SHP77 treated with DMSO at 0.1 percent for 48 hours (cell line): ENCODE measurements around the gene CDYL.

Source experiments
- DNase-seq: peaks from one replicate; lab custom pipeline; 2025; lab: John Stamatoyannopoulos, UW

CDYL gene

DNA sequence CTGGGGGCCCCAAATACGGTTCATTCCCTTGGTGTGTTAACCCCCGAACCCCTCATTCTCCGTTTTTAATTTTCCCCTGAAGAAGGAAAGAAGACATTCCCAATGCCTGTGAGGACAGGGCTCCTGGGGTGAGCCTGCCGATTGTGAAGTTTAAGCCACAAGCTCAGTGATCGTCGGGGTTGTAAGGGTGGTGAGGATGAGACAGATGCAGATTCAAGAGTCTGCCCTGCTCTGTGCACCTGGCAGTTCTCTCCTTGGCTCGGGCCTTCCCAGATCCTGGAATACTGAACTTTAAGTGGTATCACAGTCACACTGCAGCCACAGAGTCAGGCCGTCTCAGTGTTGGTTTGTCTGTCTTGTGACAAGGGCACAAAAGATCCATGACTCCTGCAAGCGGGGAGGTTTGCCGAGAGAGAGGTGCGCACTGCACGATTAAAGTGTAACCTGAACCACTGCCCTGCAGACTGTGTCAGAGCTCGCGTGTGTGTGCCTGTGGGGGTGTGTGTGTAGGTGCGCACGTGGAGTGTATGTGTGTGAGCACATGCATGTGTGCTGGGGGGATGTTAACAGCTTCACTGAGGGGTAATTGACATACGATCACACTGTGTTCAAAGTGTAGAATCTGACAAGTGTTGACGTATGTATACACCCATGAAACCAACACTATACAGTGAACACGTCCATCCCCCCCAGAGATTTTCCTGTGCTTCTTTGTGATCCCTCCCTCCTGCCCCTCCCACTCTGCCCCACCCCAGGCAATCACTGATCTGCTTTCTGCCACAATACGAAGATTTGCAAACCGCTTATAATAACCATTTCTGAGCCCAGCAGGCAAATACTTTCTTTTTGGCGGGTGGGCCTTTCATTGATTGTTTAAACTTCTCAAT, 188.7 kb downstream of the CDYL start:
- no peak for DNase-seq

DNA sequence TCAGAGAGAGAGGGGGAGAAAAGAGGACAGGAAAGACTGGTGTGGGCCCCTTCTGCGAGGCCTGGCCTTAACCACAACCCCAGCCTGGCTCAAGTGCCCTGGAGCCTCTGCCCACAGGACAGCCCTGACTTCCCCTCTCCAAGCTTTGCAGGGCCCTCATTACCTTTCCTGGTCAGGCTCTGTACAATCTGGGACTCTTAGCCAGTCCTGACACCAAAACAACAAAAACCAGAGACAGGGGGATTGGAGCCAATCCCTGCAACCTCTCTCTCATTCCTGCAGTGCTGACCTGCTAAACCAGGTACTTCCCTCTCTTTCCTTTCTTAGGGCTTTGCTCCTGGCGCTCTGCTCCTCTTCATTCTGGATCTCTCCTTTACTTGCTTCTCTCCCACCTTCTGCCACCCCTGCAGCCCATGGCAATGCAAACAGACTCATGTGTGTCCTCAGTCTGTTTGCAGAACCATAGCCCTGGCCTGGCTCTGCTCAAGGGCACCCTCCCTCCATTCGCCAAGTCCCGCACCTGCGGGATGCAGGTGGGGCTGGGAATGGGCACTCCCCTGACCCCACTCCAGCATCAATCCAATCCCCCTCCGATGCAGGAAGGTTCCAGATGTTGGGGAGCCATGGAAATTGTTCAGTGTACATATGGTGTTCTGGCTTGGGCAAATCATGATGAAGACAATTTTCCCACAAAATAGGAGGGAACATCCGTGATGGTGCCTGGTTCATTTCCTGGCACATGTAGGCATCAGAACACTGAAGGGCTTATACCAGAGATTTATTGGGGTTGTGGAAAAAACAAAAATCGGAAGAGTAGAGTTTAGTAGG, 189.6 kb downstream of the CDYL start:
- DNase-seq, result no peak

DNA sequence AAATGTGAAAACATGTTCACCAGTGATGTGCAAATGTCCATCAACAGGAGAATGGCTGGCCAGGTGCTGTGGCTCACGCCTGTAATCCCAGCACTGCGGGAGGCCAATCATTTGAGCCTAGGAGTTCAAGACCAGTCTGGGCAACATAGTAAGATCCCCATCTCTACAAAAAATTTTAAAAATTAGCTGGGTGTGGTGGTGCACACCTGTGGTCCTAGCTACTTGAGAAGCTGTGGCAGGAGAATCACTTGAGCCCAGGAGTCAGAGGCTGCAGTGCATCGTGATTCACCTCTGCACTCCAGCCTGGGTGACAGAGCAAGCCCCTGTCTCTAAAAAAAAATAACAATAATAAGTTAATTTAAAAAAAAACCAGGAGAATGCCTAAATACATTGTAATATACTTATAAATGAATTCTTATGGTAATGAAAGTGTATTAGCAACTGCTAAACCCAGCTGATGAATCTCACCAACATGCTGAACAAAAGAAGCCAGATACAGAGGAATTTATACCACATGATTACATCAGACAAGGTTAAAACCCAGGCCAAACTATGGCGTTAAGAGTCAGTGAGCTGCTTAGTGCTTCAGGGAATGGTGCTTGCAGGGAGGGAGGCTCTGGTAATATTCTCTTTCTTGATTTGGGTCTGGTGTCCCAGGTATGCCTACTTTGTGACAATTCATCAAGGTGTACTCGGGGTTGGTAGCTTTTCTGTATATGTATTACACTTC, 191.3 kb downstream of the CDYL start:
- no peak for DNase-seq

DNA sequence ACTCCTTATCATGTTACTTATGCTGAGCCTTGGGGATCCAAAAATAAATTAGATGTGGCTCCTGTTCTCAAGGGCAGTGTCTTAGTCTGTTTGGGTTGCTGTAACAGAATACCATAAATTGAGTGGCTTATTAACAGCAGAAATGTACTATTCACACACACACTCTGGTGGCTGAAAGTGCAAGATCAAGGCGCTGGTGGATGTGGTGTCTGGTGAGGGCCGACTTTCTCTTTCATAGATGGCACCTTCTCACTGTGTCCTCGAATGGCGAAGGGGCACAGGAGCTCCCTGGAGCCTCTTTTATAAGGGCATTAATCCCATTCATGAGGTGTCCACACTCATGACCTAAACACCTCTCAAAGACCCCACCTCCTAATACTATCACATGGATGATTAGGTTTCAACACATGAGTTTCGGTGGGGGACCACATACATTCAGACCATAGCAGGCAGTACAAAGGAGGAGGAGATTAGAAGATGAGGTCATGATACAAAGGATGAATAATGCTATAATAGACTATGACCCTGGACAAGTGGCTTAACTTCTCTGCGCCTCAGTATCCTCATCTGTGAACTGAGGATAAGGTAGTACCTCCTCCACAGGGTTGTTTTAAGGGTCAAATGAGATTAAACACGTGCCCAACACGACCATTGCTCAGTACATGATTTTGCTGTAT, 193.5 kb downstream of the CDYL start:
- DNase-seq, result no peak

DNA sequence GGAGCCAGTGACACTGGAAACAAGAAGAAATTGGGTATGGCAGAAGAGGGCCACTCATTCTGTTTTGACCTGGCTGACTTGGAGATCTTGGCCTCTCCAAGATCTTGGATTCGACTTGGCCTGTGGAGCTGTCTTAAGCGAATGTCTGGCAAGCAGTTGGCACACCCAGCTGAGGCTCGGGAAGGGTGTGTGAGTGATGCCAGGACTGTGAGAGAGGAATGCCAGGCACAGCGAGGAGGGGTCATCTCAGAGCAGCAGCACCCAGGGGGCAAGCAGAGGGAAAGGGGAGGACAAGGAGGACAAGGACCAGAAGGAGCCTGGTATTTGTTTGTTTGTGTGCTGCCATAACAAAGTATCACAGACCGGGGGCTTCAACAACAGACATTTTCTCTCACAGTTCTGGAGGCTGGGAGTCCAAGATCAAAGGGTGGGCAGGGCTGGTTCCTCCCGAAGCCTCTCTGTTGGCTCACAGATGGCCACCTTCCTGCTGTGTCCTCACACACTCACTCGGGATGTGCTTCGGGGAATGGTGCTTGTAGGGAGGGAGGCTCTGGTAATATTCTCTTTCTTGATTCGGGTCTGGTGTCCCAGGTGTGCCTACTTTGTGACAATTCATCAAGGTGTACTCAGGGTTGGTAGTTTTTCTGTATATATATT, 194.7 kb downstream of the CDYL start:
- no peak for DNase-seq

DNA sequence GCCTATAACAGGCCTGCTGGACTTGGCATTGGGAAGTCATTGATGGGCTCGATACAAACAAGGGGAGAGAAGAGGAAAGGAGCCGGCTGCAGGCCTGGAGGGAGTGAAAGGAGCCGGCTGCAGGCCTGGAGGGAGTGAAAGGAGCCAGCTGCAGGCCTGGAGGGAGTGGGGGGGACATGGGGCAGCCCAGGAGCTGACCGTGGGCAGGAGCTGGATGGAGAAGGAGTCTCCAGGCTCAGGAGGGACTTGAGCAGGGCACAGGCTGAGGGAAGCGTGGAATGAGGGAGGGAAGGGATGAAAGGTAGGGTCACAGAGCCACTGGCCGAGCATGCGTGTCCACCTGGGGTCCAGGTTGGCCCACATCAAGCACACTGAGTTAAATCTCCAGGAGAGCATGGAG, 195.6 kb downstream of the CDYL start:
- DNase-seq, result no peak

DNA sequence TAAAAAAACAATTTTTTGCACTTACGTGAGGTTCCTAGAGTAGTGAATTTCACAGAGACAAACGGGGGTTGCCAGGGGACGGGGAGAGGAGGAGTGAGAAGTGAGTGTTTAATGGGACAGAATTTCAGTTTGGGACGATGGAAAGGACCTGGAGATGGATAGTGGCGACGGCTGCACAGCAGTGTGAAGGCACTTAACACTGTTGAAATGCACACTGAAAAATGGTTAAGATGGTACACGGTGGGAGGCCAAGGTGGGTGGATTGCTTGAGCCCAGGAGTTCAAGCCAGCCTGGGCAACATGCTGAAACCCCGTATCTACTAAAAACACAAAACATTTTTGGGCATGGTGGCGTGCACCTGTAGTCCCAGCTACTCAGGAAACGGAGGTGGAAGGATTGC, 196.2 kb downstream of the CDYL start:
- no peak for DNase-seq

DNA sequence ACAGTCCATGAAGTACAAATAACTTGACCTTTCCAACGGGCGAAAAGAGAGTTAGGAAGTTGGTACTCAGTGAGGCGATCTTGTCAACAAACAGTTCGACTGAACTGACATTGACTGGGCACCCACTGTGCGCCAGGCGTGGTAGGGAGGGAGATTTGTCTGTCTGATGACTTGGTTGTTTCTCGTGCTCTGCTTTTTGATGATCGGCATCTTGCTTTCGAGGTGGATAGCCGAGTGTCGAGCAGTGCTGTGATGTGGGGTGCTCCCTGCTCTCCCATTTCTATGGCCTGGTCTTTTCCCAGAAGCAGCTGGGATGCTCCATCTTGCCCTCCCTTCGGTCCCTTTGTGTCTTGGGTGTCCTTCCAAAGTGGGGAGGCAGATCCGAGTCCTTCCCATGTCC, 197.2 kb downstream of the CDYL start:
- no peak for DNase-seq

DNA sequence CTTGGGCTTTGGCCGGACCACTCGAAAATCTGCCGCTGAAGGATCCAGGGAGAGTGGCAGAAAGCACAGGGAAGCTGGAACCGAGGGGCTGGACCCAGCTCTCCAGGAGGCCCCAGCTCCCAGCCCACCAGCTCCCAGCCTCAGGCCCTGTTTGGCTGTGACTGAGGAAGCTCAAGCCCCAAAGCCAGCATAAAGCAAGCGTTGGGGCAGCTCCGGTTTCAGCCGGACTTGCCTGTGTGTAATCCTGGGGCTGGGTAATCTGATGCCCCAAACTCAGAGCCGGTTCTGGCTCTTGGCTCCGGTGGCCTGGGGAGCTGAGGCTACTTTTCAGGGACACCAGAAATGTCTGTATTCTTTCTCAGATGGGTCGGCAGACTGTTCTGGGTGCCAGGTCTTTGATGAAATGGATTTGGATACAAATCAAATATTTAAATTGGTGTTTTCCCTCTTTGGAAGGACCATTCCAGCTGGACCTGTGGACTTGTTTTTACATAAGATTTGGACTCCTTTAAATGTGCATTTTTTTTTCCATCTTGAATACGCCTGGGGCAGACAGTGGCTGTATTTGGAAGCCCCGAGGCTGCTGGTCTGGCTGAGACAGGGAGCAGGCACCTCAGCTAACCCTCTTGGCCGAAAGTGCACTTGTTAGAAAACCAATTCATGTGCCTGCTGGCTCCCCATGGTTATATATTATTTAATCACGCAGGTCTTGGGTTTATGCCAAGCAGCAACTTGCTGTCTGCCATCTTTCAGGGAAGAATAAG, 198.0 kb downstream of the CDYL start:
- no peak for DNase-seq

DNA sequence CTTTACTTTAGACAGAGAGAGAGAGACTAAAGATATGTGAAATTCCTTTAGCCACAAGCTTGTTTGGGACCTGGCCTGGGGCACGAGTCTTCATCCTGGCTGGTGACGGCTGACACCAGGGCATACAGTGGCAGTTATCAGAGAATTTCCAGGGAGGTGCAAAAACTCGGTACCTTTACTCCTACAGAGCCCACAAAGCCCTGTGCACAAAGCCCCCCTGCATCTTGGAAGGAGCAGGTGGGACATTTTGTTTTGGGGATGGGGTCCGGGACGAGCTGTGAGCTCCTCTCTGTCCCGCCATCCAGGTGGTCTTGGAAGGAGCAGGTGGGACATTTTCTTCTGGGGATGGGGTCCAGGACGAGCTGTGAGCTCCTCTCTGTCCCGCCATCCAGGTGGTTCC, 198.8 kb downstream of the CDYL start:
- DNase-seq, result no peak

DNA sequence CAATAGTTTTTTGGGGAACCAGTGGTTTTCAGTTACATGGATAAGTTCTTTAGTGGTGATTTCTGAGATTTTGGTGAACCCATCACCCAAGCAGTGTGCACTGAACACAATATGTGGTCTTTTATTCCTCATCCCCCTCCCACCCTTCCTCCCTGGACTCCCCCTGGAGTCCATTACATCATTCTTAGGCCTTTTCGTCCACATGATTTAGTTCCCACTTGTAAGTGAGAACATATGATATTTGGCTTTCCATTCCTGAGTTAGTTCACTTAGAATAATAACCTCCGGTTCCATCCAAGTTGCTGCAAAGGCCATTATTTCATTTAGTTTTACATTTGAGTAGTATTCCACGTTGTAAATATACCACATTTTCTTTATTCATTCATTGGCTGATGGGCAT, 199.3 kb downstream of the CDYL start:
- no peak for DNase-seq

DNA sequence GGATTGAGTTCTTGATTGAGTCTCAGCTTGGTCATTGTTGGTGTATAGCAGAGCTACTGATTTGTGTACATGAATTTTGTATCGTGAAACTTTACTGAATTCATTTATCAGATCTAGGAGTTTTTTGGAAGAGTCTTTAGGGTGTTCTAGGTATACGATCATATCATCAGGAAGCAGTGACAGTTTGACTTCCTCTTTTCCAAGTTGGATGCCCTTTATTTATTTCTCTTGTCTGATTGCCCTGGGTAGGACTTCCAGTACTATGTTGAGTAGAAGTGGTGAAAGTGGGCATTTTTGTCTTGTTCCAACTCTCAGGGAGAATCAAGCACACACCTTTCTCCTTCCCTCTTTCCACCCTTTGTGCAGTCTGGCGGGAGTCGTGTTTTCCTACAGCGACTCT, 201.3 kb downstream of the CDYL start:
- peak; percentile 10 for DNase-seq

DNA sequence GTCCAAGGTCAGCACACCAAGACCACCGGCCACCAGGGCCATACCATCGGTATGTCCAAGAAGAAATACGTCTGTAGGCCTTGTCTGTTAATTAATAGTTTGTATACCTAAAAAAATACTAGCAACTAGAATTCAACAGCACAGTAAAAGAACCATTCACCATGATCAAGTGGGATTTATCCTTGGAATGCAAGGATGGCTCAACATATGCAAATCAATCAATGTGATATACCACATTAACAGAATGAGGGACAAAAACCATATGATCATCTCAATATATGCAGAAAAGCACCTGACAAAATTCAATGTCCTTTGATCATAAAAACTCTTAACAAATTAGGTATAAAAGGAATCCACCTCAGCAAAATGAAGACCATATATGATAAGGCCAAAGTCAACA, 203.2 kb downstream of the CDYL start:
- no peak for DNase-seq

DNA sequence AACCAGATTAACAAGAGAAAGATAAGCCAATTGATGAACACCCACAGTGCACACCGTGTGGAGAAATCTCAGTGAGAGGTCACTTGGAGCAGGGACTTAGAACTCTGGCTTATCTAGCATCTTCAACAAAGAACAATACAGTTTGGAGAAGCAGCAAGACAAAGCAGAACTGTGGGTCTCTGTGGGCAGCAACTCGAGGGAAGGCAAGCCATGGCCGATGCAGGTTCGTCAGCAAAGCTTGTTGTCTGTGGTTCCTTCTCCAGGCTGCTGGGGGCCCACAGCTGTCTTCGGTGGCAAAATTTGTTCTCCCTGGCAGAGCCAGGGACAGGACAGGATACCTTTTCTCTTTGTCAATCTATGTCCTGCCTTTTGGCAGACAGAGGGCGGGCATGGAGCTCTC, 205.6 kb downstream of the CDYL start:
- DNase-seq, result no peak

DNA sequence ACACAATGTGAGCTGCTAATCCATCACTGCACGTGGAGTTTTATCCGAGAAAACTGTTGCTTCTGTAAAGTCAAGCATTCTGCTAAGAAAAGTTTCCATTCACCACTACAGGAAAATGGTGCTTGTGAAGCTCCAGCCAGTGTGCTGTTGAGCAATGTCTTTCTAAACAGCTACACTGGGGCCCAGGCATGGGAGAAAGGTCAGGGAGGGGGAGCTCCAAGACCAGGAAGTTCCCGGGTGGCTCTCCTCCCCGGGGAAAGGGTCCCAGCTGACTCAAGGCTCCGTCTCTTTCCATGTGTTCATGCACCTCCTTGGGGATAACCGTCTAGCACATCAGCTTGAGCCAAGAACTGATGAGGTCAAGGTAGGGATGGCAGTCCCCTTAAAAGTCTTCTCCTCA, 207.1 kb downstream of the CDYL start:
- DNase-seq, result no peak

DNA sequence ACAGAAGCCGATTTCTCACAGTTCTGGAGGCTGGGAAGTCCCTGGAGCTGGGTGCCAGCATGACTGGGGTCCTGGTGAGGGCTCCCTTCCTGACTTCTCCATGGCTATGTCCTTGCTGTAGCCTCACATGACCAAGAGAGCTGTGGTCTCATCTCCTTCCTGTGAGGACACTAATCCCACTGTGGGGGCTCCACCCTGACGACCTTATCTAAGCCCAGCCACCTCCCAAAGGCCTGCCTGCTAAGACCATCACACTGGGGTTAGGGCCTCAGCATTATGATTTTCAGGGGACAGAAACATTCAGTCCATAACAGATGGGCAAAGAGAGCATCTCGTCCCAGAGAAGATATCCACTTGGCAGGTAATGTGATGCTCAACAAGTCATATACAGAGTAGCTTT, 210.8 kb downstream of the CDYL start:
- no peak for DNase-seq

DNA sequence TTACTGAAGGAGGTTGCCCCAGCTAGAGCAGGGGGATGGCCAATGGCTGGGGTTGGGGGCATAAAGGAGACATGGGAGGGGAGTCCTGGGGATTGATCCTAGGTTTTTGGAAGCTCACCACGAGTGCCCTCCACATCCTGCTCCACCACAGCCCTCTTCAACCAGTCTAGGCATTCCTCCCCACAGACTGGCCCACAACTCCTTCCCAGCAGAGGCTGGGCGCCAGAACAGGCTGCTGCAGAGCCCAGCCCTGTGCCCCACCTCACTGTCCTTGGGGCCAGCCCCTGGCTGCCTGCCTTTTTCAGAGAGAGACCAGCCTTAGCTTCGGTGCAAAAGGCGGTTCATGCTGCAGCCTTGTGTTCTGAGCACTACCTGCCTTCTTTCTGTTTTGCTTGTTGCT, 211.2 kb downstream of the CDYL start:
- no peak for DNase-seq

DNA sequence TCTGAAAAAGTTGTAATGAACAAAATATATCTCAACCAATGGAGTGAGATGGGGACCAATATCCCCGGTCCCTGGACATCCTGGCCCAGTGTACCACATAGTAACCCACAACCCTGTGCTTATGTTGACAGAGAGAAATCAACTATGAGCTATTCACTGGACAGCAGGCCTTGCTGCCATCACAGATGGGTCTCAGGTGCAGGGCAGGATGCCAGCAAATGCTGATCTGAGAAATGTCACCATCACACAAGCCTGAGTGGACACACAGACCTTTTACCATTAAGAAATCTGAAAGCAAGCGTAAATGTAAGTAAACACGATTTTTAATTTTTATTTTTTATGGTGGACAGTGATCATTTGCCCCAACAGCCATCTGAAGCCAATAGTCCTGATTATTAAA, 218.5 kb downstream of the CDYL start:
- no peak for DNase-seq

DNA sequence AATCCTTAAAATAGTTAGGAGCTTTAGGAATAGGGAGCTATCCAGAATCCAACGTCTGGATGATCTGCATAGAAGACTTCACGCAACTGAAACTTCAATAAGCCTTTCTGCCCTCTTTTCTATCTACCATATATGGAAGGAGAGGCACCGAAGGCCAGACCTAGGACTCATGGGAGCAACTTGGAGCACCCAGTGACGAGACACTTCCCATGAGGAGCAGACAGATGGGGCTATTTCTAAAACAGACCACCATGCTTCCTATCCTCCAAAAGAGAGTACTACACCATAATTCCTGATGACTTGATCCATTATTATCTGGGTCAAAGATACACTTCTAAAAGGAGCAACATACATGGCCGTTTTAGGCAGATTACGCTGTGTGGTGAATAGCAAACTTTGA, 221.7 kb downstream of the CDYL start:
- DNase-seq, result no peak

DNA sequence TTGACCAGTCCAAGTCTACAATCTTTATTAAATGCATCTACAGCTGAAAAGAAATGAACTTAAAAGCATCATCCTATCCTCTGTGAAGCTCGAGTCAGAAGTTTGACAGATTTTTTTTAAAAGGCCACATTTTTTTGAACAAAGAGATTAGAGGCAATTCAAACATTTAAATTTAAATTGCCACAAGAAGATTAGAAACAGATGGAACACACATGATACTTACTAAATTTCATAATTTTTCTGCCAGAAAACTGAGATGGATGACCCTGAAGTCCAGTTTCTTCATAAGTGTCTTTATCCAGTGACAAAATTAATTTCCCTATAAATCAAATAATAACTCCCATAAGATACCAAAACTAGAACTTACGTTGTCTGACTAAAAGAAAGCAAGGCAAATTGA, 223.4 kb downstream of the CDYL start:
- no peak for DNase-seq
